H1 (cell line): ENCODE data around the gene SLC16A8. TPM values are rescaled to one million over a fixed set of nuclear protein-coding genes. Genes with fewer than 3 reads are reported as not detected.

Experiments used
- CTCF ChIA-PET: fragments of 300-600 bp; sonication (Branson Sonifier 250); formaldehyde crosslinking; loops from one replicate; lab custom pipeline; 2021; ENCODE audit not compliant: partially characterized antibody; lab: Charles Lee
- POLR2A ChIA-PET: fragments of 300-600 bp; sonication (Branson Sonifier 250); formaldehyde crosslinking; loops from one replicate; lab custom pipeline; 2021; ENCODE audit warnings: inconsistent platforms; ENCODE audit not compliant: partially characterized antibody; lab: Charles Lee
- DNase-seq, 2 experiments: peaks; one replicate each; pipeline versions ENCODE4 v3.0.0 to v3.0.0-alpha.2; 2010 to 2022; ENCODE audit warnings: low spot score in 2 of 2, low read depth in 1 of 2, mixed read lengths in 1 of 2
- FAIRE-seq: peaks from 2 replicates; lab custom pipeline; 2011; peaks lifted over from hg19 to GRCh38; lab: Jason Lieb, UNC
- H2AFZ ChIP-seq: 2 replicates; pipeline ENCODE4 v1.8.1; 2012; ENCODE audit warnings: low read length, inconsistent platforms
- H2AK5ac ChIP-seq: 2 replicates; pipeline ENCODE4 v1.6.1; 2013; ENCODE audit warnings: low read depth, low read length
- H2BK120ac ChIP-seq: replicated peaks from 2 replicates; pipeline ENCODE3; 2013; ENCODE audit warnings: low read depth, low read length, inconsistent platforms
- H2BK12ac ChIP-seq: 2 replicates; pipeline ENCODE4 v1.6.1; 2013; ENCODE audit warnings: low read depth, low read length
- H2BK15ac ChIP-seq: 2 replicates; pipeline ENCODE4 v1.6.1; 2013; ENCODE audit warnings: low read length
- H2BK20ac ChIP-seq: 2 replicates; pipeline ENCODE4 v1.6.1; 2013; ENCODE audit warnings: low read length
- H2BK5ac ChIP-seq: 2 replicates; pipeline ENCODE4 v1.6.1; 2013; ENCODE audit warnings: low read depth, low read length
- H3K14ac ChIP-seq: 2 replicates; pipeline ENCODE4 v1.6.1; 2013; ENCODE audit warnings: inconsistent platforms; ENCODE audit not compliant: insufficient read length
- H3K18ac ChIP-seq: 2 replicates; pipeline ENCODE4 v1.6.1; 2013; ENCODE audit warnings: low read length; ENCODE audit errors: extremely low read depth
- H3K23ac ChIP-seq: 2 replicates; pipeline ENCODE4 v1.6.1; 2013; ENCODE audit warnings: inconsistent platforms; ENCODE audit not compliant: insufficient read length
- H3K23me2 ChIP-seq: 2 replicates; pipeline ENCODE4 v1.6.1; 2013; ENCODE audit warnings: low read depth, low read length
- H3K27ac ChIP-seq: 2 replicates; pipeline ENCODE4 v1.6.1; 2011; ENCODE audit warnings: low read depth, low read length, inconsistent platforms
- H3K27me3 ChIP-seq, 4 experiments: replicated peaks in 1 of 4; 1 replicate in 1 of 4; 2 replicates in 3 of 4; pipeline versions ENCODE4 v1.6.1 to v1.8.1; 2011 to 2013; ENCODE audit warnings: low read length in 3 of 4, mild to moderate bottlenecking in 3 of 4, inconsistent platforms in 2 of 4, mixed read lengths in 2 of 4, moderate library complexity in 1 of 4; ENCODE audit not compliant: control insufficient read depth in 3 of 4, insufficient read depth in 3 of 4; ENCODE audit errors: extremely low read depth in 1 of 4
- H3K36me3 ChIP-seq, 4 experiments: 2 replicates each; pipeline versions ENCODE4 v1.6.1 to v1.8.1; 2011 to 2013; ENCODE audit warnings: mild to moderate bottlenecking in 4 of 4, low read length in 3 of 4, moderate library complexity in 2 of 4, control low read depth in 1 of 4, inconsistent platforms in 1 of 4; ENCODE audit not compliant: insufficient read depth in 4 of 4, control insufficient read depth in 2 of 4
- H3K4ac ChIP-seq: replicated peaks from 2 replicates; pipeline ENCODE3; 2013; ENCODE audit warnings: low read length, low read depth, mixed read lengths, inconsistent platforms; ENCODE audit not compliant: insufficient read length
- H3K4me1 ChIP-seq, 4 experiments: replicated peaks in 1 of 4; 1 replicate in 1 of 4; 2 replicates in 3 of 4; pipeline versions ENCODE4 v1.6.1 to v1.8.1; 2011 to 2013; ENCODE audit warnings: low read length in 3 of 4, inconsistent platforms in 2 of 4, mixed read lengths in 1 of 4; ENCODE audit not compliant: insufficient read depth in 4 of 4, control insufficient read depth in 3 of 4
- H3K4me2 ChIP-seq, 2 experiments: 2 replicates each; pipeline versions ENCODE4 v1.6.1 to v1.8.1; 2011 to 2013; ENCODE audit warnings: low read depth in 2 of 2, low read length in 2 of 2, control low read depth in 1 of 2, inconsistent platforms in 1 of 2, mild to moderate bottlenecking in 1 of 2; ENCODE audit not compliant: insufficient read depth in 1 of 2
- H3K4me3 ChIP-seq, 4 experiments: fragments of 200-600, 300-600 bp in 1 of 4; sonication (generic), shearing (Covaris generic), sonication (Bioruptor Twin) in 1 of 4; 2 replicates each; pipeline versions ENCODE4 v1.5.1 to v1.8.1; 2011 to 2016; ENCODE audit warnings: low read length in 4 of 4, low read depth in 3 of 4, control low read depth in 2 of 4, inconsistent platforms in 2 of 4, mild to moderate bottlenecking in 2 of 4, mixed read lengths in 1 of 4, moderate library complexity in 1 of 4; ENCODE audit not compliant: insufficient read depth in 2 of 4; ENCODE audit errors: extremely low read depth in 1 of 4
- H3K56ac ChIP-seq: replicated peaks from 2 replicates; pipeline ENCODE3; 2013; ENCODE audit warnings: low read depth, mild to moderate bottlenecking, mixed read lengths, low read length, inconsistent platforms; ENCODE audit not compliant: insufficient read length
- H3K79me1 ChIP-seq: 2 replicates; pipeline ENCODE4 v1.6.1; 2013; ENCODE audit warnings: low read depth, low read length, control low read depth
- H3K79me2 ChIP-seq, 2 experiments: 2 replicates each; pipeline versions ENCODE4 v1.6.1 to v1.8.1; 2012 to 2013; ENCODE audit warnings: low read length in 2 of 2, mild to moderate bottlenecking in 2 of 2, inconsistent platforms in 1 of 2; ENCODE audit not compliant: insufficient read depth in 2 of 2, control insufficient read depth in 1 of 2
- H3K9ac ChIP-seq, 4 experiments: replicated peaks in 1 of 4; 1 replicate in 1 of 4; 2 replicates in 3 of 4; pipeline versions ENCODE4 v1.6.1 to v1.8.1; 2011 to 2013; ENCODE audit warnings: low read depth in 3 of 4, low read length in 3 of 4, control low read depth in 2 of 4, mild to moderate bottlenecking in 2 of 4, moderate library complexity in 2 of 4, inconsistent platforms in 1 of 4; ENCODE audit errors: extremely low read depth in 1 of 4
- H3K9me3 ChIP-seq, 2 experiments: 2 replicates each; pipeline versions ENCODE4 v1.6.1 to v1.8.1; 2012 to 2013; ENCODE audit warnings: mild to moderate bottlenecking in 2 of 2, moderate library complexity in 2 of 2, control low read depth in 1 of 2, inconsistent platforms in 1 of 2, low read depth in 1 of 2, low read length in 1 of 2, mixed read lengths in 1 of 2; ENCODE audit not compliant: insufficient read depth in 2 of 2
- H4K20me1 ChIP-seq, 2 experiments: replicated peaks in 1 of 2; 2 replicates each; pipeline versions ENCODE3 to v1.8.1; 2011 to 2013; ENCODE audit warnings: inconsistent platforms in 2 of 2, low read length in 2 of 2, mild to moderate bottlenecking in 1 of 2; ENCODE audit not compliant: insufficient read depth in 2 of 2, control insufficient read depth in 1 of 2
- H4K5ac ChIP-seq: 2 replicates; pipeline ENCODE4 v1.6.1; 2013; ENCODE audit warnings: low read length, low read depth, mixed read lengths, inconsistent platforms; ENCODE audit not compliant: insufficient read length
- H4K8ac ChIP-seq: 2 replicates; pipeline ENCODE4 v1.8.0; 2013; ENCODE audit warnings: mild to moderate bottlenecking, moderate library complexity, low read length, inconsistent platforms; ENCODE audit not compliant: insufficient read depth; ENCODE audit errors: extremely low read depth
- H4K91ac ChIP-seq: replicated peaks from 2 replicates; pipeline ENCODE3; 2013; ENCODE audit warnings: low read length, mixed read lengths, inconsistent platforms; ENCODE audit not compliant: insufficient read length
- BACH1 ChIP-seq: IDR thresholded peaks from 2 replicates; pipeline ENCODE4 v1.6.1; 2012; ENCODE audit warnings: low read length, improper control_type of control experiment
- CHD2 ChIP-seq: IDR thresholded peaks from 2 replicates; pipeline ENCODE4 v1.6.1; 2012; ENCODE audit warnings: low read length, improper control_type of control experiment
- TBP ChIP-seq: IDR thresholded peaks from 2 replicates; pipeline ENCODE4 v1.6.1; 2011; ENCODE audit warnings: low read depth, low read length, improper control_type of control experiment
- WGBS, 2 experiments: shearing (Covaris generic) in 1 of 2; methylation state at CpG; one replicate each; pipeline versions ENCODE4 v1.1.6 to v1.1.7; 2013 to 2015; ENCODE audit warnings: low lambda C conversion rate in 2 of 2, mixed read lengths in 2 of 2, inconsistent platforms in 1 of 2, low coverage in 1 of 2, missing lambda C conversion rate in 1 of 2; ENCODE audit not compliant: insufficient replicate concordance in 2 of 2, insufficient coverage in 1 of 2, insufficient read length in 1 of 2; ENCODE audit errors: extremely low coverage in 1 of 2, missing lambda C conversion rate in 1 of 2; 5-methylcytosine and 5-hydroxymethylcytosine counted together
- polyA plus RNA-seq, 7 experiments: library from polyadenylated mRNA; depleted of rRNA in 3 of 7; stranded (reverse) in 5 of 7; unstranded in 2 of 7; fragments of >200 nt in 5 of 7; fragments of 200-250 nt in 2 of 7; gene quantifications; 1 replicate in 5 of 7; 2 replicates in 1 of 7; 4 replicates in 1 of 7; pipeline versions ENCODE4 v1.2.1 to v1.2.3, GENCODE V29; 2011 to 2013; ENCODE audit warnings: missing spikeins in 2 of 7, mixed read lengths in 2 of 7
- total RNA-seq: library from RNA; stranded (reverse); fragmentation: NEBNext Ultra II Directional; extraction: Animal tissue kit (Norgen Biotek cat#: 25700); gene quantifications from 2 replicates; pipeline ENCODE4 v1.2.1, GENCODE V29; 2021

SLC16A8 gene
- total and polyA plus RNA-seq, 2 of the 8 experiments (the other 6 are each of a cell fraction or from before 2014, with no cell fraction given): 0.70 TPM; not detected in 1

GRCh38 chr22:38089474-38089851 lies 5.5 kb upstream of the SLC16A8 start:
- DNase-seq: no peak
- no peak overlapping the region for H2AK5ac ChIP-seq
- no peaks in the 10 kb centered on the region for H3K9me3 ChIP-seq
- H2AFZ ChIP-seq: no peak overlapping the region
- peak overlapping the region; percentile 65 for H4K5ac ChIP-seq
- H3K27ac ChIP-seq: no peak overlapping the region
- POLR2A ChIA-PET: interaction anchor here (0.9 to 2.3 kb wide), 7 partner anchors 8 to 92 kb away, joined by 3 to 8 read pairs (median 4); partner anchors contain the start of gene PLA2G6
- H2BK20ac ChIP-seq: no peak overlapping the region
- no peak overlapping the region for H4K91ac ChIP-seq
- peaks cover 0 to 14% (median 9%) of the 10 kb centered on the region in 4 experiments; a peak in 6 of 7 replicates for H3K4me1 ChIP-seq
- no peak overlapping the region; the same call in 1 of the 2 replicates for H3K18ac ChIP-seq
- H3K4me2 ChIP-seq: peak overlapping the region; percentile 67 to 68
- H2BK120ac ChIP-seq: no peak overlapping the region
- peaks cover 0 to 4% (median 0%) of the 10 kb centered on the region in 4 experiments; a peak in 2 of 7 replicates for H3K27me3 ChIP-seq
- no peak overlapping the region for H3K23ac ChIP-seq
- H4K8ac ChIP-seq: peak overlapping the region; percentile 95
- CTCF ChIA-PET: interaction anchor here (1.0 to 3.3 kb wide), 12 partner anchors 9 to 62 kb away, joined by 3 to 34 read pairs (median 4); partner anchors contain the start of gene PICK1
- TF ChIP-seq BACH1 (no peak), TBP (no peak), CHD2 (no peak)
- TF ChIP-seq, all 59 proteins: peak for 0
- FAIRE-seq: no peak
- Histone ChIP-seq H3K79me1 (no peaks in the 10 kb centered on the region), H2BK12ac (no peak overlapping the region), H3K36me3 (no peaks in the 10 kb centered on the region), H3K56ac (no peak overlapping the region), H3K23me2 (peaks cover 2% of the 10 kb centered on the region; the same call in 1 of the 2 replicates), H3K4me3 (peak overlapping the region in 3 of 4 experiments; percentile 23 to 49 (median 36); a peak in 6 of 8 replicates), H2BK5ac (no peak overlapping the region; the same call in 1 of the 2 replicates), H4K20me1 (peaks cover 0 to 2% of the 10 kb centered on the region in 2 experiments), H3K4ac (no peak overlapping the region), H3K9ac (0 out of 7 replicates have a peak overlapping the region, but pooled peaks of 1 of the 4 experiments have one; percentile 4), H3K14ac (no peak overlapping the region), H2BK15ac (no peak overlapping the region; the same call in 1 of the 2 replicates), H3K79me2 (no peaks in the 10 kb centered on the region)
- WGBS, 2 experiments: 23% methylated on average over 20 of the region's 34 CpGs; no CpG with 5 or more reads in 1 of the 2 experiments
